Spleen (tissue), 11 donors: ENCODE measurements around the gene SMC6. TPM values are rescaled to one million over a fixed set of nuclear protein-coding genes. Genes with fewer than 3 reads are reported as not detected.

ENCODE experiments used
- DNase-seq: peaks from one replicate; pipeline ENCODE4 v3.0.0-alpha.2; 2020
- H3K27ac ChIP-seq, 8 donors: fragments of 200-600 bp; sonication (generic) in 7 of 8; 1 replicate in 4 of 8; 2 replicates in 4 of 8; pipeline versions ENCODE4 v1.5.0 to v1.8.0; 2016 to 2021; ENCODE audit warnings: inconsistent platforms in 4 of 8, mild to moderate bottlenecking in 4 of 8, moderate library complexity in 1 of 8
- H3K27me3 ChIP-seq, 7 donors: fragments of 200-600 bp; sonication (generic) in 6 of 7; replicated peaks in 1 of 7; 1 replicate in 4 of 7; 2 replicates in 3 of 7; pipeline versions ENCODE4 v1.5.0 to v1.8.0; 2016 to 2021; ENCODE audit warnings: inconsistent platforms in 3 of 7, mild to moderate bottlenecking in 1 of 7
- H3K36me3 ChIP-seq, 6 donors: fragments of 200-600 bp; sonication (generic) in 5 of 6; 1 replicate in 4 of 6; 2 replicates in 2 of 6; pipeline versions ENCODE4 v1.5.0 to v1.8.0; 2016 to 2021; ENCODE audit warnings: inconsistent platforms in 2 of 6
- H3K4me1 ChIP-seq, 6 donors: fragments of 200-600 bp; sonication (generic) in 5 of 6; 1 replicate in 3 of 6; 2 replicates in 3 of 6; pipeline versions ENCODE4 v1.5.0 to v1.8.0; 2016 to 2021; ENCODE audit warnings: inconsistent platforms in 3 of 6
- H3K4me3 ChIP-seq, 8 donors: fragments of 200-600 bp; sonication (generic) in 7 of 8; 1 replicate in 4 of 8; 2 replicates in 4 of 8; pipeline versions ENCODE4 v1.5.0 to v1.8.0; 2016 to 2021; ENCODE audit warnings: inconsistent platforms in 4 of 8, mild to moderate bottlenecking in 4 of 8, moderate library complexity in 2 of 8
- H3K9me3 ChIP-seq, 8 donors: fragments of 200-600 bp; sonication (generic) in 7 of 8; 1 replicate in 4 of 8; 2 replicates in 4 of 8; pipeline versions ENCODE4 v1.5.0 to v1.8.0; 2016 to 2021; ENCODE audit warnings: inconsistent platforms in 4 of 8
- POLR2A ChIP-seq, 3 donors: fragments of 450-650 bp; IDR thresholded peaks; one replicate each; pipeline ENCODE4 v1.5.1; 2017; ENCODE audit warnings: antibody characterized with exemption in 3 of 3, mild to moderate bottlenecking in 1 of 3
- POLR2AphosphoS5 ChIP-seq, 3 donors: sonication (generic); formaldehyde crosslinking; IDR thresholded peaks; one replicate each; pipeline ENCODE4 v1.5.1; 2017; ENCODE audit warnings: antibody characterized with exemption in 3 of 3
- WGBS, 5 donors: extraction: QIAGEN DNeasy Blood & Tissue Kit in 3 of 5; methylation state at CpG; one replicate each; pipeline versions ENCODE4 v1.1.5 to v1.1.7; 2013 to 2018; 5-methylcytosine and 5-hydroxymethylcytosine counted together
- intact Hi-C: fragments of 100-400 bp; cut with DNase I; formaldehyde crosslinking; loops from one replicate; pipeline ENCODE4 v1.15.0; 2023; ENCODE audit warnings: low total_unique reads
- polyA plus RNA-seq, 3 donors: library from polyadenylated mRNA; stranded (reverse); fragments of 200-250 nt; gene quantifications; one replicate each; pipeline ENCODE4 v1.2.1, GENCODE V29; 2013
- total RNA-seq, 7 donors: library from RNA; depleted of rRNA in 3 of 7; stranded (reverse); fragments of >200 nt in 3 of 7; fragmentation: NEBNext Ultra II Directional in 4 of 7; extraction: Animal tissue kit (Norgen Biotek cat#: 25700) in 4 of 7; gene quantifications; one replicate each; pipeline versions ENCODE4 v1.1.0 to v1.2.1, GENCODE V29; 2016 to 2021
- TF ChIP-seq, protein P1 (sequence below), 11 experiments: fragments of 200-600 bp in 7 of 11; fragments of 450-650 bp in 4 of 11; sonication (generic) in 4 of 11; IDR thresholded peaks in 8 of 11; conservative IDR thresholded peaks in 3 of 11; 1 replicate in 7 of 11; 2 replicates in 4 of 11; pipeline versions ENCODE4 v1.4.0 to v1.8.0; 2016 to 2021; ENCODE audit warnings: antibody characterized with exemption in 11 of 11, inconsistent platforms in 4 of 11, mild to moderate bottlenecking in 1 of 11
- donor health status: healthy with polysubstance abuse.
- donor health status: DM: no; HTN: no; CAD: no; lungs with moderate emphysema.
- donor health status: DM: no; HTN: no; CAD: no.
- donor health status: Bipolar disorder and iron deficiency.
- donor health status: healthy.
- donor health status: DM: no; HTN: no; CAD: no.
- donor health status: DM: yes; HTN: yes; CAD: no.

Gene SMC6
- total and polyA plus RNA-seq, 10 donors, result 17.6 to 44.8 (median 29.0) TPM

DNA sequence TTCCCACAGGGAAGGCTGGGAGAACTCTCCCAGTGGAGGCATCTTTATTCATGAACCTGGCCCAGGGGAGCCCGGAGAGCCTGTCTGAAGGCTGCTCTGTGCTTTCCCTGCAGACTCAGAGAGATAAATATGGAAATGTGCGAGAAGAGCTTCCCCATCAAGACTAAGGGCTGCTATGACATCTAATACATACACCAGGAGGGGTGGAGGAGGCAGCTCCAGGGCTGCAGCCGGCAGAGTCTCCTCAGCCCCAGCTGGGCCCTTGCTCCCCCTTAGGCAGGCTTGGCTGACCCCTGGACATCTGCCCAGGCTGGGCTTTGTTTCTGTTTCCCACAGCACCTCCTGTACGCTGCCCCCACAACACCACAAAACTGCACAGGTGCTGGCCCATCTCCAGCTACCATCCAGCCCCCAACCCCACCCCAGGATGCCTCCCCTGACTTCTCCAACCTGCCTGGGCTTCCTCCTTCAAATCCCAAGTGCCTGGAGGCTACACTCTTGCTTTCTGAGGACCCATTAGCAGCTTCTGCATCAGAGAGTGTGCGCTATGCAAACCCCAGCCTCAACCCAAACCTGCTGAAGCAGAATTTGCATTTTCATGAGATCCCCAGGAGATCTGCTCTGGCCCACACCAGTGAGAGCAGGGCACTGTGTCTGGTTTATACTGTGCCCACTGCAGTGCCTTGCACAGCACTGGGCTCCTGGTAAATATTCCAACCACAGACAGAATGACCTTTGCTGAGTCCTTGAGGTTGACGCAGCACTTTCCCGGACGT lies 116.3 kb downstream of the SMC6 start:
- TF ChIP-seq, protein P1, sequence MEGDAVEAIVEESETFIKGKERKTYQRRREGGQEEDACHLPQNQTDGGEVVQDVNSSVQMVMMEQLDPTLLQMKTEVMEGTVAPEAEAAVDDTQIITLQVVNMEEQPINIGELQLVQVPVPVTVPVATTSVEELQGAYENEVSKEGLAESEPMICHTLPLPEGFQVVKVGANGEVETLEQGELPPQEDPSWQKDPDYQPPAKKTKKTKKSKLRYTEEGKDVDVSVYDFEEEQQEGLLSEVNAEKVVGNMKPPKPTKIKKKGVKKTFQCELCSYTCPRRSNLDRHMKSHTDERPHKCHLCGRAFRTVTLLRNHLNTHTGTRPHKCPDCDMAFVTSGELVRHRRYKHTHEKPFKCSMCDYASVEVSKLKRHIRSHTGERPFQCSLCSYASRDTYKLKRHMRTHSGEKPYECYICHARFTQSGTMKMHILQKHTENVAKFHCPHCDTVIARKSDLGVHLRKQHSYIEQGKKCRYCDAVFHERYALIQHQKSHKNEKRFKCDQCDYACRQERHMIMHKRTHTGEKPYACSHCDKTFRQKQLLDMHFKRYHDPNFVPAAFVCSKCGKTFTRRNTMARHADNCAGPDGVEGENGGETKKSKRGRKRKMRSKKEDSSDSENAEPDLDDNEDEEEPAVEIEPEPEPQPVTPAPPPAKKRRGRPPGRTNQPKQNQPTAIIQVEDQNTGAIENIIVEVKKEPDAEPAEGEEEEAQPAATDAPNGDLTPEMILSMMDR (IDR thresholded peaks at IDR 0.05 in 8 of 11, conservative IDR thresholded peaks at IDR 0.05 in 3 of 11), result no peak
- TF ChIP-seq POLR2A (IDR thresholded peaks at IDR 0.05), result no peak
- no peak for TF ChIP-seq POLR2AphosphoS5 (IDR thresholded peaks at IDR 0.05)
- Histone ChIP-seq H3K27me3 (no peaks in the 10 kb centered on the region), H3K27ac (no peak overlapping the region), H3K9me3 (no peaks in the 10 kb centered on the region), H3K4me1 (no peaks in the 10 kb centered on the region), H3K36me3 (no peaks in the 10 kb centered on the region), H3K4me3 (no peak overlapping the region)
- intact Hi-C loops, result no loop called here
- 51 to 84% (median 72%) methylated on average over 7 to 8 of the region's 8 CpGs for WGBS, 5 donors
- DNase-seq, result no peak

DNA sequence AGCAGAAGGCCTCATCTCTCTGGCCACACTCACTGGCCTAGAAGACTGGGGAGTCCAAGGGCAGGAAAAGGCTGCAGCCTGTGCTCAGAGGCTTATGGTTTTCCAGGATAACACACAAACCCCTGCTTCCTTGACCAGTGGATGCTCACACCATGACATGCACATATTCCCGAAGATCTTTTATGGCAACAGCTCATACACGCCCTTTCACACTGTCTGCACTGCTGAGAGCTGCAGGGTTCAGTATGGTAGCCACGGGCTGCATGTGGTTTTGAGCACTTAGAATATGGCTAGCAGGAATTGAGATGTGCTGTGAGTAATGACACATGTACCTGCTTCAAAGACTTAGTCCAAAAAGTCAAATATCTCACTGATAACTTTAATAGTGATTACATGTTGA lies 117.4 kb downstream of the SMC6 start:
- Histone ChIP-seq H3K27me3 (no peaks in the 10 kb centered on the region), H3K4me1 (no peaks in the 10 kb centered on the region), H3K9me3 (no peaks in the 10 kb centered on the region), H3K4me3 (no peak overlapping the region), H3K27ac (no peak overlapping the region), H3K36me3 (no peaks in the 10 kb centered on the region)
- intact Hi-C loops, result no loop called here
- 80 to 95% (median 89%) methylated on average over 3 of the region's 3 CpGs for WGBS, 5 donors
- DNase-seq, result no peak
- no peak for TF ChIP-seq POLR2AphosphoS5 (IDR thresholded peaks at IDR 0.05)

DNA sequence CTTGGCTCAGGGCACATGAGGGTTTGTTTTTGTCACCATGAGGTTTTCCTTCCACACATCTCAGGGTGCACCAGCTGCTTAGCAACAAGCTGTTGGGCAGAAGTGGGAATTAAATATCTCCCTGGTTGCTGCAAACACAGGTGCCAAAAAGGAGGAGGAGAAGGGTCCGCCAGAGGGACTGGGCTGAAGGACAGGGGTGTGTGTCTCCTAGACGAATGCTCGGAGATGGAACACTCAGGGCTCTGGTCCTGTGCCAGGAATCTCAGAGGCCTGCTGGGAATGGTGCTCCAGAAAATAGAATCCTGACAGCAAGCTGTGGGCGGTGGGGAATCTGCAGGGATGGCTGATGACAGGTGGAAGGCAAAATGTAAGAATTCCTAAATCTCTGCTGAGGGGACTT lies 118.6 kb downstream of the SMC6 start:
- Histone ChIP-seq H3K4me3 (no peak overlapping the region), H3K9me3 (peaks cover 0 to 3% (median 0%) of the 10 kb centered on the region in 8 donors), H3K4me1 (no peaks in the 10 kb centered on the region), H3K27ac (no peak overlapping the region), H3K36me3 (no peaks in the 10 kb centered on the region), H3K27me3 (no peaks in the 10 kb centered on the region)
- intact Hi-C loops, result no loop called here
- no peak for DNase-seq
- WGBS, 5 donors, result 76 to 91% (median 85%) methylated on average over 4 of the region's 4 CpGs
- no peak for TF ChIP-seq POLR2A (IDR thresholded peaks at IDR 0.05)
- TF ChIP-seq, protein P1 (IDR thresholded peaks at IDR 0.05 in 8 of 11, conservative IDR thresholded peaks at IDR 0.05 in 3 of 11), result no peak
- TF ChIP-seq POLR2AphosphoS5 (IDR thresholded peaks at IDR 0.05), result no peak

DNA sequence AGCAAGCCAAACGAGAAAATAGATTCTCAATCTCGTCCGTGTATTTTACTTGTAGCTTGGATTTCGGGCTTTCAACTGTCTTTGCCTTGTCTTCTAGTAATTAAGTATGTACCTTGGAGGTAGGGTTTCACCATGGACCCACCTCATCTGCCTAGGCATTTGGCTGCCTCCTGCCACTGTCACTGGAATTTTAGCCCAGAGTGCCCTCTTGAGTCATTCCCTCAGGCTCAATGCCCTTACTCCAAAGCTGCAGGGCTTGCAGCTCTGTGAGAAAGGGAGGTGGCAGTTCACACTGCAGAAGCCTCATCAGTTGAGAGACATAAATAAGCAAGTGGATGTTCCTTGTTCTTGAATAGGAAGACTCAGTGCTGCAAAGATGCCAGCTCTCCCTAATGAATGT lies 123.5 kb downstream of the SMC6 start:
- no peaks in the 10 kb centered on the region for H3K27me3 ChIP-seq
- intact Hi-C loops, result no loop called here
- no peak overlapping the region for H3K4me3 ChIP-seq
- WGBS, 5 donors, result 91 to 98% (median 92%) methylated on average over 4 of the region's 4 CpGs
- H3K27ac ChIP-seq, result no peak overlapping the region
- no peaks in the 10 kb centered on the region for H3K36me3 ChIP-seq
- peaks cover 0 to 12% (median 0%) of the 10 kb centered on the region in 8 donors for H3K9me3 ChIP-seq
- H3K4me1 ChIP-seq, result no peaks in the 10 kb centered on the region
- DNase-seq, result no peak
- no peak for TF ChIP-seq POLR2A (IDR thresholded peaks at IDR 0.05)
- no peak for TF ChIP-seq POLR2AphosphoS5 (IDR thresholded peaks at IDR 0.05)
- TF ChIP-seq, protein P1 (IDR thresholded peaks at IDR 0.05 in 8 of 11, conservative IDR thresholded peaks at IDR 0.05 in 3 of 11), result no peak
